Astrocyte (in vitro differentiated cells and primary cell): ENCODE results near the gene ZNF692. TPM values are rescaled to one million over a fixed set of nuclear protein-coding genes. Genes with fewer than 3 reads are reported as not detected.

Experiments used
- DNase-seq: peaks from one replicate; pipeline ENCODE4 v3.0.0-alpha.2; 2010; ENCODE audit warnings: low read depth
- FAIRE-seq: peaks from 2 replicates; lab custom pipeline; 2011; peaks lifted over from hg19 to GRCh38; lab: Jason Lieb, UNC
- H2AFZ ChIP-seq: 2 replicates; pipeline ENCODE4 v1.6.0; 2012; ENCODE audit warnings: low read depth, low read length, inconsistent platforms
- H3K27ac ChIP-seq: 2 replicates; pipeline ENCODE4 v1.5.1; 2011; ENCODE audit warnings: low read depth, low read length, inconsistent platforms
- H3K27me3 ChIP-seq: 2 replicates; pipeline ENCODE4 v1.6.0; 2011; ENCODE audit warnings: low read length, inconsistent platforms; ENCODE audit not compliant: insufficient read depth
- H3K36me3 ChIP-seq: 2 replicates; pipeline ENCODE4 v1.5.1; 2011; ENCODE audit warnings: low read length, inconsistent platforms; ENCODE audit not compliant: insufficient read depth
- H3K4me1 ChIP-seq: 2 replicates; pipeline ENCODE4 v1.5.1; 2011; ENCODE audit warnings: low read length, inconsistent platforms; ENCODE audit not compliant: insufficient read depth
- H3K4me2 ChIP-seq: 2 replicates; pipeline ENCODE4 v1.6.0; 2012; ENCODE audit warnings: low read length, inconsistent platforms
- H3K4me3 ChIP-seq: 2 replicates; pipeline ENCODE4 v1.5.1; 2011; ENCODE audit warnings: low read depth, mild to moderate bottlenecking, low read length, inconsistent platforms; ENCODE audit not compliant: insufficient read depth
- H3K79me2 ChIP-seq: 2 replicates; pipeline ENCODE4 v1.6.0; 2012; ENCODE audit warnings: mild to moderate bottlenecking, low read length, inconsistent platforms; ENCODE audit not compliant: insufficient read depth
- H3K9ac ChIP-seq: 2 replicates; pipeline ENCODE4 v1.6.0; 2012; ENCODE audit warnings: mild to moderate bottlenecking, low read length, inconsistent platforms
- H3K9me3 ChIP-seq: 2 replicates; pipeline ENCODE4 v1.5.1; 2012; ENCODE audit warnings: low read depth, mild to moderate bottlenecking, low read length, inconsistent platforms; ENCODE audit not compliant: insufficient read depth
- H4K20me1 ChIP-seq: 2 replicates; pipeline ENCODE4 v1.6.0; 2012; ENCODE audit warnings: low read length, inconsistent platforms; ENCODE audit not compliant: insufficient read depth
- H3K27ac Mint-ChIP-seq: one replicate; pipeline ENCODE4 v1.8.0; 2021; ENCODE audit warnings: mild to moderate bottlenecking, mixed read lengths; ENCODE audit not compliant: unreplicated experiment
- H3K27me3 Mint-ChIP-seq: one replicate; pipeline ENCODE4 v1.8.0; 2021; ENCODE audit warnings: low read depth, mixed read lengths; ENCODE audit not compliant: unreplicated experiment
- H3K36me3 Mint-ChIP-seq: one replicate; pipeline ENCODE4 v1.8.0; 2021; ENCODE audit warnings: low read depth, mixed read lengths; ENCODE audit not compliant: unreplicated experiment
- H3K4me1 Mint-ChIP-seq: one replicate; pipeline ENCODE4 v1.8.0; 2021; ENCODE audit warnings: low read depth, mixed read lengths; ENCODE audit not compliant: unreplicated experiment
- H3K4me3 Mint-ChIP-seq: one replicate; pipeline ENCODE4 v1.8.0; 2021; ENCODE audit warnings: mild to moderate bottlenecking, moderate library complexity, mixed read lengths; ENCODE audit not compliant: unreplicated experiment
- H3K9me3 Mint-ChIP-seq: one replicate; pipeline ENCODE4 v1.8.0; 2021; ENCODE audit warnings: mild to moderate bottlenecking, mixed read lengths; ENCODE audit not compliant: unreplicated experiment
- CTCF ChIP-seq: IDR thresholded peaks from 2 replicates; pipeline ENCODE4 v1.5.1; 2011; ENCODE audit warnings: low read depth, mild to moderate bottlenecking, inconsistent platforms, low read length, moderate library complexity; ENCODE audit not compliant: insufficient read depth
- EZH2 ChIP-seq: IDR thresholded peaks from 2 replicates; pipeline ENCODE4 v1.6.1; 2012; ENCODE audit warnings: mild to moderate bottlenecking, low read length, inconsistent platforms; ENCODE audit not compliant: insufficient read depth
- total RNA-seq: library from RNA; stranded (reverse); gene quantifications from 2 replicates; pipeline ENCODE4 v1.2.1, GENCODE V29; 2021

Gene ZNF692
- total RNA-seq, 1 donor from 2014 or later = 41.4 TPM

- H3K27me3 Mint-ChIP-seq = no peaks in the 10 kb centered on the region
- Histone ChIP-seq H2AFZ (no peak overlapping the region), H4K20me1 (no peaks in the 10 kb centered on the region), H3K4me2 (no peak overlapping the region), H3K9ac (no peak overlapping the region), H3K27me3 (no peaks in the 10 kb centered on the region), H3K9me3 (no peaks in the 10 kb centered on the region), H3K27ac (no peak overlapping the region), H3K4me1 (peaks cover 10% of the 10 kb centered on the region), H3K79me2 (peaks cover 26% of the 10 kb centered on the region), H3K36me3 (no peaks in the 10 kb centered on the region), H3K4me3 (no peak overlapping the region)
- FAIRE-seq (no peak), DNase-seq (no peak)
- no peaks in the 10 kb centered on the region for H3K9me3 Mint-ChIP-seq
- peaks cover 8% of the 10 kb centered on the region for H3K4me1 Mint-ChIP-seq
- TF ChIP-seq EZH2 (no peak), CTCF (no peak)
- H3K27ac Mint-ChIP-seq = no peak overlapping the region
- H3K4me3 Mint-ChIP-seq = no peak overlapping the region
- no peaks in the 10 kb centered on the region for H3K36me3 Mint-ChIP-seq
Observed at GRCh38 chr1:248904437-248905216, 45.7 kb upstream of the ZNF692 start.

DNA sequence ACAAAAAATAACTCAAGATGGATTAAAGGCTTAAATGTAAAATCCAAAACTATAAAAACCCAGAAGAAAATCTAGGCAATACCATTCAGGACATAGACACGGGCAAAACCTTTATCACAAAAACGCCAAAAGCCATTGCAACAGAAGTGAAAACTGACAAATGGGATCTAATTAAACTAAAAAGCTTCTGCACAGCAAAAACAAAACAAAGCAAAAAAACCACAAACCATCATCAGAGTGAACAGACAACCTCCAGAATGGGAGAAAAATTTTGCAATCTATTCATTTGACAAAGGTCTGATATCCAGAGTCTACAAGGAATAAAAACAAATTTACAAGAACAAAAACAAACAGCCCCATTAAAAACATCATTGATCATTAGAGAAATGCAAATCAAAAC lies 42.7 kb upstream of the ZNF692 start:
- H3K4me3 ChIP-seq = no peak overlapping the region
- no peak for FAIRE-seq
- no peaks in the 10 kb centered on the region for H4K20me1 ChIP-seq
- H3K79me2 ChIP-seq = no peaks in the 10 kb centered on the region
- no peak overlapping the region for H3K4me3 Mint-ChIP-seq
- H3K9me3 Mint-ChIP-seq = no peaks in the 10 kb centered on the region
- H3K27me3 ChIP-seq = no peaks in the 10 kb centered on the region
- no peaks in the 10 kb centered on the region for H3K27me3 Mint-ChIP-seq
- H3K27ac ChIP-seq = no peak overlapping the region
- H3K36me3 Mint-ChIP-seq = no peaks in the 10 kb centered on the region
- H3K9me3 ChIP-seq = no peaks in the 10 kb centered on the region
- H3K27ac Mint-ChIP-seq = no peak overlapping the region
- H3K4me1 Mint-ChIP-seq = no peaks in the 10 kb centered on the region
- no peaks in the 10 kb centered on the region for H3K36me3 ChIP-seq
- DNase-seq = no peak
- peaks cover 5% of the 10 kb centered on the region for H3K4me1 ChIP-seq
- H3K4me2 ChIP-seq = no peak overlapping the region
- no peak for TF ChIP-seq EZH2
- H2AFZ ChIP-seq = no peak overlapping the region
- H3K9ac ChIP-seq = no peak overlapping the region

DNA sequence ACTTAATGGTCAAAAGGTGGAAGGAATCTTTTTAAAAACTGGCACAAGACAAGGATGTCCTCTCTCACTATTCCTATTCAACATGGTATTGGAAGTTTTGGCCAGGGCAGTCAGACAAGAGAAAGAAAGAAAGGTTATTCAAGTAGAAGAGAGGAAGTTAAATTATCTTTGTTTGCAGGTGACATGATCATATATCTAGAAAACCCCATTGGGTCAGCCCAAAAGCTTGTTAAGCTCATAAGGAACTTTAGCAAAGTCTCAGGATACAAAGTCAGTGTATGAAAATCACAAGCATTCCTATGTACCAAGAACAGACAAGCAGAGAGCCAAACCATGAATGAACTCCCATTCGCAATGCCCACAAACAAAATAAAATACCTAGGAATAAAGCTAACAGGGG lies 41.8 kb upstream of the ZNF692 start:
- H3K4me2 ChIP-seq = no peak overlapping the region
- Mint-ChIP-seq H3K4me3 (no peak overlapping the region), H3K4me1 (no peaks in the 10 kb centered on the region), H3K36me3 (no peaks in the 10 kb centered on the region), H3K27me3 (no peaks in the 10 kb centered on the region), H3K9me3 (no peaks in the 10 kb centered on the region), H3K27ac (no peak overlapping the region)
- H4K20me1 ChIP-seq = no peaks in the 10 kb centered on the region
- no peak overlapping the region for H3K27ac ChIP-seq
- no peaks in the 10 kb centered on the region for H3K27me3 ChIP-seq
- no peaks in the 10 kb centered on the region for H3K9me3 ChIP-seq
- no peak overlapping the region for H2AFZ ChIP-seq
- H3K9ac ChIP-seq = no peak overlapping the region
- FAIRE-seq = no peak
- no peak for TF ChIP-seq EZH2
- TF ChIP-seq CTCF = no peak
- H3K36me3 ChIP-seq = no peaks in the 10 kb centered on the region
- no peaks in the 10 kb centered on the region for H3K79me2 ChIP-seq
- peaks cover 2% of the 10 kb centered on the region for H3K4me1 ChIP-seq
- DNase-seq = no peak
- no peak overlapping the region for H3K4me3 ChIP-seq
